Lung (tissue), 12 donors: ENCODE data around the gene ZNF559. TPM values are rescaled to one million over a fixed set of nuclear protein-coding genes. Genes with fewer than 3 reads are reported as not detected.
A peak's percentile ranks its signal among the peaks of the same experiment; 100 is the strongest.

ENCODE experiments used
- ATAC-seq: fragments of 200-7000 bp; cut with Tn5 transposase; one replicate; pipeline ENCODE4 v1.9.1; 2020; ENCODE audit warnings: moderate number of reproducible peaks; ENCODE audit not compliant: insufficient read depth, low FRiP score
- DNase-seq, 3 donors: peaks; one replicate each; pipeline ENCODE4 v3.0.0-alpha.2; 2013 to 2017
- H3K27ac ChIP-seq, 2 donors: one replicate each; pipeline ENCODE4 v1.5.1; 2013; ENCODE audit warnings: mild to moderate bottlenecking in 2 of 2, moderate library complexity in 2 of 2, control low read depth in 1 of 2, inconsistent platforms in 1 of 2, low read depth in 1 of 2, low read length in 1 of 2
- H3K27me3 ChIP-seq, 3 donors: one replicate each; pipeline ENCODE4 v1.5.1; 2013; ENCODE audit warnings: low read length in 2 of 3; ENCODE audit not compliant: control insufficient read depth in 3 of 3, insufficient read depth in 3 of 3
- H3K36me3 ChIP-seq, 4 donors: one replicate each; pipeline ENCODE4 v1.5.1; 2013; ENCODE audit warnings: low read length in 4 of 4, mild to moderate bottlenecking in 1 of 4, moderate library complexity in 1 of 4; ENCODE audit not compliant: control insufficient read depth in 4 of 4, insufficient read depth in 4 of 4
- H3K4me1 ChIP-seq, 5 donors: one replicate each; pipeline ENCODE4 v1.5.1; 2013; ENCODE audit warnings: low read length in 5 of 5, mild to moderate bottlenecking in 2 of 5, moderate library complexity in 1 of 5; ENCODE audit not compliant: control insufficient read depth in 5 of 5, insufficient read depth in 5 of 5
- H3K4me3 ChIP-seq: one replicate; pipeline ENCODE4 v1.5.1; 2013; ENCODE audit warnings: mild to moderate bottlenecking, control low read depth, moderate library complexity
- H3K9ac ChIP-seq, 2 donors: one replicate each; pipeline ENCODE4 v1.5.1; 2013; ENCODE audit warnings: low read length in 2 of 2, control low read depth in 1 of 2; ENCODE audit not compliant: insufficient read depth in 1 of 2
- H3K9me3 ChIP-seq, 4 donors: one replicate each; pipeline ENCODE4 v1.5.1; 2013; ENCODE audit warnings: low read length in 3 of 4, mild to moderate bottlenecking in 1 of 4, moderate library complexity in 1 of 4; ENCODE audit not compliant: control insufficient read depth in 4 of 4, insufficient read depth in 3 of 4
- WGBS, 2 donors: extraction: QIAGEN DNeasy Blood & Tissue Kit; methylation state at CpG; one replicate each; pipeline ENCODE4 v1.1.7; 2013; 5-methylcytosine and 5-hydroxymethylcytosine counted together
- polyA plus RNA-seq, 2 donors: library from polyadenylated mRNA; stranded (reverse); fragments of 200-250 nt; gene quantifications; one replicate each; pipeline ENCODE4 v1.2.1, GENCODE V29; 2013
- total RNA-seq, 2 donors: library from RNA; depleted of rRNA in 1 of 2; stranded (reverse); fragments of >200 nt in 1 of 2; gene quantifications; one replicate each; pipeline ENCODE4 v1.2.1, GENCODE V29; 2014 to 2021
- TF ChIP-seq, protein P1 (sequence below): IDR thresholded peaks from 2 replicates; pipeline ENCODE4 v1.5.1; 2012; ENCODE audit warnings: mild to moderate bottlenecking; ENCODE audit errors: control extremely low read depth, extremely low read depth
- donor health status: control.
- donor health status: control.
- donor health status: Bipolar disorder and iron deficiency.
- donor health status: healthy.
- donor health status: DM: yes; HTN: yes; CAD: no.

ZNF559 gene
- total and polyA plus RNA-seq, 4 donors, result 9.3 to 57.9 (median 15.0) TPM

DNA sequence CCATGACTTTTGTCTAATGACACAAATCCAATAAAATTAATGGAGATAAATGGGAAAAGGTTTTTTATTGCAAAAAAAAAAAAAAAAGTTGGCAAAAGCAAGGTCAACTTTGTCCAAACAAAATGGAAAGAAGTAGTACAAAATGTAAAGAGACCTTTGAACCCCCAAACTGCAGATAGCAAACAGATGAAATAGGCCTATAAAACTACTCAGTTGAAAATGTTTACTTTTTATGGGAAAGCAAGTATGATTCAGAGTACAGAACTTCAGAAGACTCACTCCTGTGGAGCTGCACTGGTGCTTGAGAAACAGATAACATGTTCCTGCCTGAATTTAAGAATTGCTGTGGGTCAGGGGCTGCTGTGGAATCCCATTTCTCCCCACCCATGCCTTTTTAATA is 29.0 kb downstream of the ZNF559 start:
- no peak for ATAC-seq
- Histone ChIP-seq H3K4me1 (no peaks in the 10 kb centered on the region), H3K27me3 (no peaks in the 10 kb centered on the region), H3K4me3 (no peak overlapping the region), H3K27ac (no peak overlapping the region), H3K9ac (no peak overlapping the region), H3K36me3 (peaks cover 7 to 53% (median 35%) of the 10 kb centered on the region in 4 donors), H3K9me3 (peaks cover 20 to 47% (median 42%) of the 10 kb centered on the region in 4 donors)
- DNase-seq, result no peak
- TF ChIP-seq, protein P1, sequence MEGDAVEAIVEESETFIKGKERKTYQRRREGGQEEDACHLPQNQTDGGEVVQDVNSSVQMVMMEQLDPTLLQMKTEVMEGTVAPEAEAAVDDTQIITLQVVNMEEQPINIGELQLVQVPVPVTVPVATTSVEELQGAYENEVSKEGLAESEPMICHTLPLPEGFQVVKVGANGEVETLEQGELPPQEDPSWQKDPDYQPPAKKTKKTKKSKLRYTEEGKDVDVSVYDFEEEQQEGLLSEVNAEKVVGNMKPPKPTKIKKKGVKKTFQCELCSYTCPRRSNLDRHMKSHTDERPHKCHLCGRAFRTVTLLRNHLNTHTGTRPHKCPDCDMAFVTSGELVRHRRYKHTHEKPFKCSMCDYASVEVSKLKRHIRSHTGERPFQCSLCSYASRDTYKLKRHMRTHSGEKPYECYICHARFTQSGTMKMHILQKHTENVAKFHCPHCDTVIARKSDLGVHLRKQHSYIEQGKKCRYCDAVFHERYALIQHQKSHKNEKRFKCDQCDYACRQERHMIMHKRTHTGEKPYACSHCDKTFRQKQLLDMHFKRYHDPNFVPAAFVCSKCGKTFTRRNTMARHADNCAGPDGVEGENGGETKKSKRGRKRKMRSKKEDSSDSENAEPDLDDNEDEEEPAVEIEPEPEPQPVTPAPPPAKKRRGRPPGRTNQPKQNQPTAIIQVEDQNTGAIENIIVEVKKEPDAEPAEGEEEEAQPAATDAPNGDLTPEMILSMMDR, result no peak

DNA sequence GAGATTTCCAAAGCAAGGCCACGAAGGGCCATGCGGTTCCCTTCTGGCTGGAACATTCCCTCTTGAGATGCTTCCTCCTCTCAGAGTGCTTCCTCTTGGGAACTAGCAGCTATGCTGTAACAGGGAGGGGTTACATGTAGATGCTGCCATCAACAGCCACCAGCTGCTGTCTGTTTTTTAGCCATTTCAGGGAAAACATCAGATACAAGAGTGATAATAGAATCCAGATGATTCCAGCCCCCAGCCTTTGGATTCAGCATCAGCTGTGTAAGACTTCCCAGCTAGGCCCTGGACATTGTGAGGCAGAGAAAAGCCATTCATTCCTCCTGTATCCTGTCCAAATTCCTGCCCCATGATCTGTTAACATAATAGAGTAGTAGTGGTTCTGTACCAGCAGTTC is 30.7 kb downstream of the ZNF559 start:
- Histone ChIP-seq H3K4me3 (no peak overlapping the region), H3K27me3 (no peaks in the 10 kb centered on the region), H3K27ac (no peak overlapping the region), H3K4me1 (no peaks in the 10 kb centered on the region), H3K9me3 (peaks cover 20 to 43% (median 39%) of the 10 kb centered on the region in 4 donors), H3K36me3 (peaks cover 4 to 48% (median 36%) of the 10 kb centered on the region in 4 donors), H3K9ac (no peak overlapping the region)
- ATAC-seq, result no peak
- TF ChIP-seq, protein P1, result no peak
- no peak for DNase-seq
- WGBS, 2 donors, result 94 to 95% methylated on average over 2 of the region's 2 CpGs

DNA sequence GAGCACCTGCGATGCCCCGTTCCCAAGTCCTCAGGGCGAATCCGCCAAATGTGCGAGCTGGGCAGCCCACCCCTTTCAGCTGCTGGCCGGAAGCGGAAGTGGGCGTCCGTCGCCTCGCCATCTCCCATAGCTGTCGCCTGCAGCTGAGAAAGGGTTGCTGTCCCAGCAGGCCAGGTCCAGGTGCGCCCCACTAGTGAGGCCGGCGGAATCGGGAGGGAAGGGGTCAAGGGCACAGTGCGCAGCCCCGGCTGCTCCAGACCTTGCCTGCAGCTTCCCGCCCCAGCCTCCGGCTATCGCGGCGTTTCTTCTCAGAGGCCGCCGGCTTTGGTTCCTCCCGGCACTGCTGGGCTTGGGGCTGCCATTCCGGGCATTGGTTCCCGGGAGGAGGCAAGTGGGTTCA is 38.9 kb downstream of the ZNF559 start, which contains the start of gene ZNF177:
TSS of gene ZNF177 (plus strand) at position 109 of the 400 bp plus-strand sequence. CDS start 15,299 bp downstream, outside the sequence.
- no peak within 1 kb of the TSS for H3K4me3 ChIP-seq
- H3K27me3 ChIP-seq, result no peaks in the 10 kb centered on the region
- DNase-seq, result peak; percentile 63 to 78 (median 71)

More for the DNA sequence above, 38.9 kb downstream of the ZNF559 start, which contains the start of gene ZNF177:
- H3K9ac ChIP-seq, result peak within 1 kb of the TSS; percentile 49 to 61
- no peak within 1 kb of the TSS for H3K27ac ChIP-seq
- ATAC-seq, result no peak
- WGBS, 2 donors, result 1 to 3% methylated on average over 19 to 28 of the region's 28 CpGs
- H3K36me3 ChIP-seq, result peaks cover 0 to 32% (median 15%) of the 10 kb centered on the region in 4 donors
- TF ChIP-seq, protein P1, result no peak
- H3K9me3 ChIP-seq, result peaks cover 8 to 47% (median 12%) of the 10 kb centered on the region in 4 donors
- peaks cover 0 to 6% (median 4%) of the 10 kb centered on the region in 5 donors for H3K4me1 ChIP-seq
